Liver (tissue), 9 donors: ENCODE measurements around the gene SENP7. TPM values are rescaled to one million over a fixed set of nuclear protein-coding genes. Genes with fewer than 3 reads are reported as not detected.

ENCODE experiments used
- DNase-seq: peaks from one replicate; pipeline ENCODE4 v3.0.0-alpha.2; 2017; ENCODE audit warnings: low spot score
- H3K27ac ChIP-seq, 2 donors: one replicate each; pipeline ENCODE4 v1.7.0; 2013; ENCODE audit warnings: inconsistent platforms in 2 of 2, low read length in 2 of 2, control low read depth in 1 of 2, low read depth in 1 of 2, mild to moderate bottlenecking in 1 of 2
- H3K27me3 ChIP-seq, 4 donors: one replicate each; pipeline versions ENCODE4 v1.6.1 to v1.7.0; 2013; ENCODE audit warnings: low read length in 3 of 4, inconsistent platforms in 1 of 4, mild to moderate bottlenecking in 1 of 4, moderate library complexity in 1 of 4; ENCODE audit not compliant: control insufficient read depth in 4 of 4, insufficient read depth in 4 of 4
- H3K36me3 ChIP-seq, 4 donors: one replicate each; pipeline versions ENCODE4 v1.6.1 to v1.7.0; 2013; ENCODE audit warnings: low read length in 3 of 4, mild to moderate bottlenecking in 3 of 4, low read depth in 1 of 4, moderate library complexity in 1 of 4; ENCODE audit not compliant: control insufficient read depth in 4 of 4, insufficient read depth in 3 of 4
- H3K4me1 ChIP-seq, 4 donors: one replicate each; pipeline versions ENCODE4 v1.6.1 to v1.7.0; 2013; ENCODE audit warnings: low read length in 3 of 4, mild to moderate bottlenecking in 3 of 4, moderate library complexity in 1 of 4; ENCODE audit not compliant: control insufficient read depth in 4 of 4, insufficient read depth in 4 of 4
- H3K4me3 ChIP-seq, 3 donors: one replicate each; pipeline versions ENCODE4 v1.6.1 to v1.7.0; 2013; ENCODE audit warnings: low read length in 3 of 3, control low read depth in 1 of 3, low read depth in 1 of 3, mild to moderate bottlenecking in 1 of 3
- H3K9ac ChIP-seq, 2 donors: one replicate each; pipeline ENCODE4 v1.7.0; 2013; ENCODE audit warnings: low read length in 2 of 2, mild to moderate bottlenecking in 2 of 2, moderate library complexity in 2 of 2, control low read depth in 1 of 2, low read depth in 1 of 2
- H3K9me3 ChIP-seq, 4 donors: one replicate each; pipeline versions ENCODE4 v1.6.1 to v1.7.0; 2013; ENCODE audit warnings: low read length in 3 of 4; ENCODE audit not compliant: control insufficient read depth in 4 of 4
- EGR1 ChIP-seq, 2 donors: IDR thresholded peaks; 2 replicates each; pipeline ENCODE4 v1.6.1; 2016 to 2018; ENCODE audit warnings: antibody characterized with exemption in 2 of 2, low read depth in 2 of 2
- FOXA1 ChIP-seq: IDR thresholded peaks from 2 replicates; pipeline ENCODE4 v1.6.1; 2016; ENCODE audit warnings: antibody characterized with exemption
- FOXA2 ChIP-seq: IDR thresholded peaks from 2 replicates; pipeline ENCODE4 v1.6.1; 2016; ENCODE audit warnings: antibody characterized with exemption
- GABPA ChIP-seq, 2 donors: IDR thresholded peaks in 1 of 2; conservative IDR thresholded peaks in 1 of 2; 2 replicates each; pipeline ENCODE4 v1.6.1; 2016; ENCODE audit warnings: antibody characterized with exemption in 2 of 2, mild to moderate bottlenecking in 1 of 2, moderate library complexity in 1 of 2
- HNF4A ChIP-seq, 2 donors: conservative IDR thresholded peaks; 2 replicates each; pipeline ENCODE4 v1.6.1; 2016; ENCODE audit warnings: antibody characterized with exemption in 2 of 2, mild to moderate bottlenecking in 2 of 2
- HNF4G ChIP-seq: IDR thresholded peaks from 2 replicates; pipeline ENCODE4 v1.6.1; 2016; ENCODE audit warnings: antibody characterized with exemption
- JUND ChIP-seq, 2 donors: IDR thresholded peaks; 2 replicates each; pipeline ENCODE4 v1.6.1; 2016; ENCODE audit warnings: antibody characterized with exemption in 2 of 2
- NR2F2 ChIP-seq: IDR thresholded peaks from 2 replicates; pipeline ENCODE4 v1.6.1; 2016; ENCODE audit warnings: antibody characterized with exemption
- RAD21 ChIP-seq, 2 donors: IDR thresholded peaks; 2 replicates each; pipeline ENCODE4 v1.6.1; 2016; ENCODE audit warnings: antibody characterized with exemption in 2 of 2, mild to moderate bottlenecking in 2 of 2
- RXRA ChIP-seq, 2 donors: IDR thresholded peaks; 2 replicates each; pipeline ENCODE4 v1.6.1; 2017 to 2018; ENCODE audit warnings: antibody characterized with exemption in 2 of 2, mild to moderate bottlenecking in 1 of 2
- SP1 ChIP-seq: IDR thresholded peaks from 2 replicates; pipeline ENCODE4 v1.6.1; 2018; ENCODE audit warnings: antibody characterized with exemption, mild to moderate bottlenecking
- TAF1 ChIP-seq: conservative IDR thresholded peaks from 2 replicates; pipeline ENCODE4 v1.6.1; 2016; ENCODE audit warnings: antibody characterized with exemption, mild to moderate bottlenecking
- YY1 ChIP-seq: IDR thresholded peaks from 2 replicates; pipeline ENCODE4 v1.6.1; 2016; ENCODE audit warnings: antibody characterized with exemption, mild to moderate bottlenecking
- WGBS: extraction: QIAGEN DNeasy Blood & Tissue Kit; methylation state at CpG from one replicate; pipeline ENCODE4 v1.1.7; 2013; 5-methylcytosine and 5-hydroxymethylcytosine counted together
- polyA plus RNA-seq, 2 donors: library from polyadenylated mRNA; stranded (reverse) in 1 of 2; unstranded in 1 of 2; fragments of 200-250 nt in 1 of 2; fragments of >200 nt in 1 of 2; fragmentation: Nextera tagmentation in 1 of 2; extraction: Ambion mirVana in 1 of 2; gene quantifications; one replicate each; pipeline versions ENCODE4 v1.2.1 to v1.2.3, GENCODE V29; 2013 to 2015
- total RNA-seq, 2 donors: library from RNA; depleted of rRNA; stranded (reverse); fragments of >200 nt; gene quantifications; one replicate each; pipeline ENCODE4 v1.2.3, GENCODE V29; 2014
- TF ChIP-seq, protein P1 (sequence below): fragments of 150-350 bp; IDR thresholded peaks from 2 replicates; pipeline ENCODE4 v1.5.1; 2017; ENCODE audit warnings: improper control_type of control experiment, low read depth, low read length; ENCODE audit not compliant: missing input control
- TF ChIP-seq, protein P2 (sequence below): IDR thresholded peaks from 2 replicates; pipeline ENCODE4 v1.6.1; 2016; ENCODE audit warnings: antibody characterized with exemption
- TF ChIP-seq, protein P3 (sequence below): IDR thresholded peaks from 2 replicates; pipeline ENCODE4 v1.6.1; 2016; ENCODE audit warnings: antibody characterized with exemption, mild to moderate bottlenecking
- TF ChIP-seq, protein P4 (sequence below): IDR thresholded peaks from 2 replicates; pipeline ENCODE4 v1.6.1; 2016; ENCODE audit warnings: antibody characterized with exemption
- TF ChIP-seq, protein P5 (sequence below): IDR thresholded peaks from 2 replicates; pipeline ENCODE4 v1.6.1; 2016; ENCODE audit warnings: antibody characterized with exemption
- donor health status: healthy.
- donor health status: healthy.
- donor health status: healthy.
- donor health status: healthy.
- donor health status: healthy.

The SENP7 gene
- total and polyA plus RNA-seq, 4 donors: 1.9 to 18.5 (median 6.8) TPM

DNA sequence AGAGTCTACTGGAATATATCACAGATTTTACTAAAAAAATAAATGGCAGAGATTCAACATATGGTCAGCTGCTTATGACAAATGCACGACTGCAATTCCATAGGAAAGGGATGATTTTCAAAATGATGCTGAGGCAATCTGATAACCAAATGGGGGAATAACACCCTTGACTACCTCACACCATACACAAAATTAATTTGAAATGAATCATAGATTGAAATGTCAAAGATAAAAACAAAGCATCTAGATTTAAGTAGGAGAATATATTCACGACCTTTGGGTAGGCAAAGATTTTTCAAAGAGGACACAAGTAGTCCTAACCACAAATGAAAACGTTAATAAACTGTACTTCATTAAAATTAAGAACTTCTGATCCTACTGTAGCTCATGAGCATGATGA, 11.2 kb downstream of the SENP7 start (continued):
- TF ChIP-seq, protein P1, sequence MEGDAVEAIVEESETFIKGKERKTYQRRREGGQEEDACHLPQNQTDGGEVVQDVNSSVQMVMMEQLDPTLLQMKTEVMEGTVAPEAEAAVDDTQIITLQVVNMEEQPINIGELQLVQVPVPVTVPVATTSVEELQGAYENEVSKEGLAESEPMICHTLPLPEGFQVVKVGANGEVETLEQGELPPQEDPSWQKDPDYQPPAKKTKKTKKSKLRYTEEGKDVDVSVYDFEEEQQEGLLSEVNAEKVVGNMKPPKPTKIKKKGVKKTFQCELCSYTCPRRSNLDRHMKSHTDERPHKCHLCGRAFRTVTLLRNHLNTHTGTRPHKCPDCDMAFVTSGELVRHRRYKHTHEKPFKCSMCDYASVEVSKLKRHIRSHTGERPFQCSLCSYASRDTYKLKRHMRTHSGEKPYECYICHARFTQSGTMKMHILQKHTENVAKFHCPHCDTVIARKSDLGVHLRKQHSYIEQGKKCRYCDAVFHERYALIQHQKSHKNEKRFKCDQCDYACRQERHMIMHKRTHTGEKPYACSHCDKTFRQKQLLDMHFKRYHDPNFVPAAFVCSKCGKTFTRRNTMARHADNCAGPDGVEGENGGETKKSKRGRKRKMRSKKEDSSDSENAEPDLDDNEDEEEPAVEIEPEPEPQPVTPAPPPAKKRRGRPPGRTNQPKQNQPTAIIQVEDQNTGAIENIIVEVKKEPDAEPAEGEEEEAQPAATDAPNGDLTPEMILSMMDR: no peak
- no peak for TF ChIP-seq HNF4G
- no peak for TF ChIP-seq TAF1

DNA sequence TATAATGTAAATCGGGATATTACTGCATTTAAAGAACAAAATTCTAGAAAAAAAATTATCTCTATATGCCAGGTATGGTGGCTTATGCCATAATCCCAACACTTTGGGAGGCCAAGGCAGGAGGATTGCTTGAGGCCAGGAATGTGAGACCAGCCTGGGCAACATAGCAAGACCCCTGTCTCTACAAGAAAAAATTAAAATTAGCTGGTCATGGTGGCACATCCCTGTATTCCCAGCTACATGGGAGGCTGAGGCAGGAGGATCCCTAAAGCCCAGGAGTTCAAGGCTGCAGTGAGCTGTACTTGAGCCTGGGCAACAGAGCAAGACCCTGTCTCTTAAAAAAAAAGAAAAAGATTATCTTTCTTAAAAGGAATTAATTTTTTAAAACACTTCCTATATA, 12.8 kb downstream of the SENP7 start:
- Histone ChIP-seq H3K27ac (no peak overlapping the region), H3K9me3 (no peaks in the 10 kb centered on the region), H3K36me3 (peaks cover 0 to 3% (median 1%) of the 10 kb centered on the region in 4 donors), H3K4me3 (no peak overlapping the region), H3K9ac (no peak overlapping the region), H3K27me3 (no peaks in the 10 kb centered on the region), H3K4me1 (no peaks in the 10 kb centered on the region)
- TF ChIP-seq TAF1 (no peak), RAD21 (IDR thresholded peaks at IDR 0.05) (no peak), JUND (IDR thresholded peaks at IDR 0.05) (no peak), RXRA (IDR thresholded peaks at IDR 0.05) (no peak), HNF4G (no peak), GABPA (IDR thresholded peaks at IDR 0.05 in 1 of 2, conservative IDR thresholded peaks at IDR 0.05 in 1 of 2) (no peak), SP1 (no peak), NR2F2 (no peak), HNF4A (conservative IDR thresholded peaks at IDR 0.05) (no peak), EGR1 (IDR thresholded peaks at IDR 0.05; ENCODE audit: low read depth in 2 of 2) (no peak), YY1 (no peak), FOXA2 (no peak), FOXA1 (no peak)
- TF ChIP-seq, protein P2, sequence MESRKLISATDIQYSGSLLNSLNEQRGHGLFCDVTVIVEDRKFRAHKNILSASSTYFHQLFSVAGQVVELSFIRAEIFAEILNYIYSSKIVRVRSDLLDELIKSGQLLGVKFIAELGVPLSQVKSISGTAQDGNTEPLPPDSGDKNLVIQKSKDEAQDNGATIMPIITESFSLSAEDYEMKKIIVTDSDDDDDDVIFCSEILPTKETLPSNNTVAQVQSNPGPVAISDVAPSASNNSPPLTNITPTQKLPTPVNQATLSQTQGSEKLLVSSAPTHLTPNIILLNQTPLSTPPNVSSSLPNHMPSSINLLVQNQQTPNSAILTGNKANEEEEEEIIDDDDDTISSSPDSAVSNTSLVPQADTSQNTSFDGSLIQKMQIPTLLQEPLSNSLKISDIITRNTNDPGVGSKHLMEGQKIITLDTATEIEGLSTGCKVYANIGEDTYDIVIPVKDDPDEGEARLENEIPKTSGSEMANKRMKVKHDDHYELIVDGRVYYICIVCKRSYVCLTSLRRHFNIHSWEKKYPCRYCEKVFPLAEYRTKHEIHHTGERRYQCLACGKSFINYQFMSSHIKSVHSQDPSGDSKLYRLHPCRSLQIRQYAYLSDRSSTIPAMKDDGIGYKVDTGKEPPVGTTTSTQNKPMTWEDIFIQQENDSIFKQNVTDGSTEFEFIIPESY: no peak
- TF ChIP-seq, protein P1: no peak
- TF ChIP-seq, protein P3, sequence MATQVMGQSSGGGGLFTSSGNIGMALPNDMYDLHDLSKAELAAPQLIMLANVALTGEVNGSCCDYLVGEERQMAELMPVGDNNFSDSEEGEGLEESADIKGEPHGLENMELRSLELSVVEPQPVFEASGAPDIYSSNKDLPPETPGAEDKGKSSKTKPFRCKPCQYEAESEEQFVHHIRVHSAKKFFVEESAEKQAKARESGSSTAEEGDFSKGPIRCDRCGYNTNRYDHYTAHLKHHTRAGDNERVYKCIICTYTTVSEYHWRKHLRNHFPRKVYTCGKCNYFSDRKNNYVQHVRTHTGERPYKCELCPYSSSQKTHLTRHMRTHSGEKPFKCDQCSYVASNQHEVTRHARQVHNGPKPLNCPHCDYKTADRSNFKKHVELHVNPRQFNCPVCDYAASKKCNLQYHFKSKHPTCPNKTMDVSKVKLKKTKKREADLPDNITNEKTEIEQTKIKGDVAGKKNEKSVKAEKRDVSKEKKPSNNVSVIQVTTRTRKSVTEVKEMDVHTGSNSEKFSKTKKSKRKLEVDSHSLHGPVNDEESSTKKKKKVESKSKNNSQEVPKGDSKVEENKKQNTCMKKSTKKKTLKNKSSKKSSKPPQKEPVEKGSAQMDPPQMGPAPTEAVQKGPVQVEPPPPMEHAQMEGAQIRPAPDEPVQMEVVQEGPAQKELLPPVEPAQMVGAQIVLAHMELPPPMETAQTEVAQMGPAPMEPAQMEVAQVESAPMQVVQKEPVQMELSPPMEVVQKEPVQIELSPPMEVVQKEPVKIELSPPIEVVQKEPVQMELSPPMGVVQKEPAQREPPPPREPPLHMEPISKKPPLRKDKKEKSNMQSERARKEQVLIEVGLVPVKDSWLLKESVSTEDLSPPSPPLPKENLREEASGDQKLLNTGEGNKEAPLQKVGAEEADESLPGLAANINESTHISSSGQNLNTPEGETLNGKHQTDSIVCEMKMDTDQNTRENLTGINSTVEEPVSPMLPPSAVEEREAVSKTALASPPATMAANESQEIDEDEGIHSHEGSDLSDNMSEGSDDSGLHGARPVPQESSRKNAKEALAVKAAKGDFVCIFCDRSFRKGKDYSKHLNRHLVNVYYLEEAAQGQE: no peak
- TF ChIP-seq, protein P4, sequence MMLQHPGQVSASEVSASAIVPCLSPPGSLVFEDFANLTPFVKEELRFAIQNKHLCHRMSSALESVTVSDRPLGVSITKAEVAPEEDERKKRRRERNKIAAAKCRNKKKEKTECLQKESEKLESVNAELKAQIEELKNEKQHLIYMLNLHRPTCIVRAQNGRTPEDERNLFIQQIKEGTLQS: no peak
- TF ChIP-seq, protein P5, sequence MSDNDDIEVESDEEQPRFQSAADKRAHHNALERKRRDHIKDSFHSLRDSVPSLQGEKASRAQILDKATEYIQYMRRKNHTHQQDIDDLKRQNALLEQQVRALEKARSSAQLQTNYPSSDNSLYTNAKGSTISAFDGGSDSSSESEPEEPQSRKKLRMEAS: no peak
- WGBS: 97% methylated on average over 1 of the region's 1 CpG
- DNase-seq: no peak
